Measurements from ENCODE around the gene MKRN3.

GRCh38 chr15:23561914-23562313, 3.6 kb upstream of the MKRN3 start:
- TF ChIP-seq CTCF (IDR thresholded peaks at IDR 0.05; ENCODE audit: low read depth, low read length), result no peak
- no peak for TF ChIP-seq POLR2A (IDR thresholded peaks at IDR 0.05; ENCODE audit: extremely low read depth, insufficient read length)
- no peak for TF ChIP-seq MAX (IDR thresholded peaks at IDR 0.05; ENCODE audit: low read depth, low read length)

Data from NB4 (cell line).